Activated CD8-positive, alpha-beta memory T cell treated with anti-CD3 and anti-CD28 coated beads, Interleukin-2, amount 50 U/mL, for 24 hours (primary cell): ENCODE data around the gene ZC2HC1C.
"Not testable (repeated sequence)": the region's sequence is repeated elsewhere in the genome, so short reads cannot be mapped to it uniquely, and the experiment has no call there.

Experiments used
- DNase-seq: peaks from one replicate; pipeline ENCODE4 v3.0.0-alpha.2; 2020; ENCODE audit errors: extremely low read depth

Gene ZC2HC1C

GRCh38 chr14:75053396-75054291 is 15.8 kb upstream of the ZC2HC1C start:
- no peak for DNase-seq

DNA sequence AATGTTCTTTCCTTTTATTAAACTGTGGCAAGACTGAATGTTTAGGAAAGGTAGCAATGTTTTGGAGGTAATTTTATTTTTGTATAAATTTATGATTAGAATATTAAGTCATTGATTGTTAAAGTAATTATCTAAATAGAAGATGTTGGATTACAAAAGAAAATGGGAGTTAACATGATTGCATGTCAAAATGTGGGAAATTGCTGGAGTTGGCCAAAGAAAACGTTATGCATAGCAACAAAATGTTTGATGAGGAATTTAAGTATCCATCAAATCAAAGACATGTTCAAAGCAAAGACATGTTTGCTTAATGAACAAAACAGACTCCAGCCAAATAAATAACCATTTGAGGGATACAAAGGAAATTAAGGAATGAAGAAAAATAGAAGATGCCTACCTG is 15.0 kb upstream of the ZC2HC1C start:
- no peak for DNase-seq

- DNase-seq: no peak
These were observed 9.8 kb upstream of the ZC2HC1C start for GRCh38 chr14:75059642-75060041.

- no peak for DNase-seq
These were observed 9.0 kb upstream of the ZC2HC1C start for GRCh38 chr14:75060420-75060819.

DNA sequence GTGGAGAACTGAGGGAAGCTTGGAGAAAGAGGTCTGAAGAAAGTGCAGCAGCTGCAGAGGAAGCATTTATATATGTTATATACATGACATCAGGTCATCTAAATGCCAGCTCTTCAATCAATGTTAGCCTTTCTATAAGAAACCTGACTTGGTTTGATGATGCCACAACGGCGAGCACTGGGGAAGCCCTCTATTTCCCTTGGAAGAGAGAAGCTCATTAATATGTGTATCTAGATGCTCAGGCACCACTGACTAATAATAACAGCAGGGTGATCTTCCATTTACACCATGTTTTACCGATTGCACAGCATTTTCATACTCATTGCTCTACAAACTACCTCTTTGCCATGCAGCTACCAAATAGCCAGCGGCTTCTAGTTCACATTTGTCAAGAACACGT is 6.4 kb upstream of the ZC2HC1C start:
- DNase-seq: no peak

GRCh38 chr14:75063491-75064204 is 5.8 kb upstream of the ZC2HC1C start, which contains the start of gene ACYP1:
ACYP1 (minus strand) TSS chr14:75064024; CDS start chr14:75063553, 471 bp downstream.
- peak; percentile 76 for DNase-seq

- no peak for DNase-seq
These were observed 5.3 kb upstream of the ZC2HC1C start for GRCh38 chr14:75064205-75064567.

DNA sequence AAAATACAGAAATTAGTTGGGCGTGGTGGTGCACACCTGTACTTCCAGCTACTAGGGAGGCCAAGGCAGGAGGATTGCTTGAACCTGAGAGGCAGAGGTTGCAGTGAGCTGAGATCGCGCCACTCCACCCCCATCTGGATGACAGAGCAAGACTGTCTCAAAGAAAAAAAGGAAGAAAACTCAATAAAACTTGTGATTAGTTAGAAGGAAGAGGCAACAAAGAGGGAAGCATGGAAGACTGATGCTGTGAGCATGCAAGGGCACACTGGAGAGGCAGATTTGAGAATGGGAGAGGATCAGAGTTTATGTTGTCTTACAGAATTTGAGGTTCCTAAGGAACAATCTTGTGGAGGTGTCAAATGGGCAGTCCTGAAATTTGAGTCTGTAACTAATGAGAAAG is 2.8 kb upstream of the ZC2HC1C start:
- DNase-seq: no peak

DNA sequence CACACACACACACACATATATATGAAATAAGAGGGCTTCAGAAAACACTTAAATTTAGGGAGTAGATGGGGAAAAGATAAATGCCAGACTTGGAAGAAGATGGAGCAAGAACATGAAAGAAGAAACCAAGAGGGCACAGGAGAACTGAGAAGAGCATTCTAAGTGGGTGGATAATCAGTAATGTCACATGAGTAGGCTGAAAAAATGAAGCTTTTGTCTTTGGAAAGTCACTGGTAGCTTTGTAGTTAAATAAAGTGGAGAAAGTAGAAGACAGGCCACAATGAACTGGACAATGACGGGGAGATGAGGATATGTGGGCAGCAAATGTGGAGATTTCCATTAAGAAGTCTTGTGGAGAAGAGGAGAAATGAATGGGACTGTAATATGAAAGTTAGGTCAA is 2.2 kb upstream of the ZC2HC1C start:
- no peak for DNase-seq

DNA sequence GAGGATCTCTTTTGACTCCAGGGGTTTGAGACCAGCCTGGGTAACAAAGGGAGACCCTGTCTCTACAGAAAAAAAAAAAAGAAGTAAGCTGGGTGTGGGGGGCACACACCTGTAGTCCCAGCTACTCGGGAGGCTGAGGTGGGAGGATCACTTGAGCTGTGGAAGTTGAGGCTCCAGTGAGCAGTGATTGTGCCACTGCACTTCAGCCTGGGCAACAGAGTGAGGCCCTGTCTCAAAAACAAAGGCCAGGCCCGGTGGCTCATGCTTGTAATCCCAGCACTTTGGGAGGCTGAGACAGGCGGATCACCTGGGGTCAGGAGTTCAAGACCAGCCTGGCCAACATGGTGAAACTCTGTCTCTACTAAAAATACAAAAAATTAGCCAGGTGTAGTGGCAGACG is 1.7 kb upstream of the ZC2HC1C start:
- not testable (repeated sequence) for DNase-seq

DNA sequence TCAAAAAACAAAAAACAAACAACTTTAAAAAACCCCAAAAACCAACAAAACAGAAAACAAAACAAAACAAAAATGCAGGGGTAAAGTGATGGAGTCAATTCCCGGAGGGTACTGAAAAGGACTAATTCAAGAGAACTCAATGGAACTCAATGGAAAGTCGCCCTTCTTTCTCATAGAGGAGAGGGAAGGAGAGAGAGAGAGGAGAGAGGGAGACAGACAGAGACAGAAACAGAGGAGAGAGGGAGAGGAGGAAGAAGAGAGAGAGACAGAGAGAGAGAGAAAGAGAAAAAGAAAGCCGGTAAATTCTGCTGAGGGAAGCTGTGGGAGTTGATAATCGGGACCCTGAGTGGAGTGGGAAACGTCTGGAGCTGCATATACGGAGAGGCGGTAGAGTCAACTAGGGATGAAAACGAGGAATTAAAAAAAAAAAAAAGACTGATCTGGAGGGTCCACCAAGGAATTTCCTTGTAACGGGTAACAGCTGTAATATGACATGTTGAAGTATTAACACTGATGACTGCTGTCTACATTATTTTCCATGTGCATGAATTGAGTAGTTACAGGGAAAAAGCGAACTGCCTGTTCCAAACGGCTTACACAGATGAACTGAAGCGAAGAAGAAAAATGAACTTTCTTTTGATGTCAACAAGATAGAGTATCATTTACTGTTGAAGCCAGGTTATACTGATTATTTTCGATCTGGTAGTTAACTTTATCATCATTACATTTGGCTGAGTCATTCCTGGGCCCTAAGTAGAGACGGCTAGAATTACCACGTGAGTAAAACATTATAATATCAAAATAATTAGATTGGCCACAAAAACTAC is 934 bp upstream of the ZC2HC1C start:
- DNase-seq: no peak

GRCh38 chr14:75069811-75070145 is 337 bp downstream of the ZC2HC1C start:
- no peak for DNase-seq

GRCh38 chr14:75070383-75070782 is 942 bp downstream of the ZC2HC1C start:
- DNase-seq: no peak

- no peak for DNase-seq
These were observed 8.4 kb downstream of the ZC2HC1C start for GRCh38 chr14:75077794-75078193.

DNA sequence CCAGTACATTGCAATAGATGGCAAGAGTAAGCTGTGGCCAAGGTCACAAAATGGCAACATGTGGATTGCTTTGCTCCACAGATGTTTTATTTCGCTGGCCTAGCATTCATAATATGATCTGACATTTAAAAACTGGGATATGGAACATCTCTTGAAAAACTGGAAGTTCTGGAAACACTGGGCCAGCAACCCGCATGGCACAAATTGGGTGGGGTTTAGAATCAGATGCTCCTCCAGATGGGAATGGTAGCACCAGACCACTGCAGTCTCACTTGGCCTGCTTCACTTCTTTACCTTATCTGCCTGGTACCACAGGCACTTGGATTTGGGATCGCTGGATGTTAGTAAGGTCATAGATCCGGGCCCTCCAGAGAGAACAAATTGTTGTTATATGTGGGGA is 10.1 kb downstream of the ZC2HC1C start:
- no peak for DNase-seq

GRCh38 chr14:75081660-75082229 is 12.3 kb downstream of the ZC2HC1C start:
- no peak for DNase-seq

DNA sequence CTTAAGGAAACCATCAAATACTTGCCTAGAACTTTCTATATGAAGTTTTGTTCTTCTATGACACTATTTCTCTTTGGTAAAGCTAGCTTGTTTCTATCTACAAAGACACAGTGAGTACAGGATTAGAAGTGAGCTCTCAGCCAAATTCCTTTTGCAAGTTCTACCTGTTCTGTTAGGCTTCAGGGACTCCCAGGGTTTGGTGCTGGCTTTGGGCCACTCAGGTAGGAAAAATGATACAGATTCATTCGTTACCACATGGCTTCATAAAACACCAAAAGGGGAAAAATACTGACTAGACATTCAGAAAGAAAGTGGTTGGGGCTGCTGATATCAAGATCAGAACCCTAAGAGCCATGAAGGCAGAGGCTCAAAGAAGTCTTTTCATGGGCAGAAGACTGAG is 13.8 kb downstream of the ZC2HC1C start:
- DNase-seq: no peak

- no peak for DNase-seq
These were observed 15.1 kb downstream of the ZC2HC1C start for GRCh38 chr14:75084513-75084912.

GRCh38 chr14:75088153-75088552 is 18.7 kb downstream of the ZC2HC1C start:
- DNase-seq: no peak

GRCh38 chr14:75088566-75089373 is 19.3 kb downstream of the ZC2HC1C start:
- DNase-seq: no peak

DNA sequence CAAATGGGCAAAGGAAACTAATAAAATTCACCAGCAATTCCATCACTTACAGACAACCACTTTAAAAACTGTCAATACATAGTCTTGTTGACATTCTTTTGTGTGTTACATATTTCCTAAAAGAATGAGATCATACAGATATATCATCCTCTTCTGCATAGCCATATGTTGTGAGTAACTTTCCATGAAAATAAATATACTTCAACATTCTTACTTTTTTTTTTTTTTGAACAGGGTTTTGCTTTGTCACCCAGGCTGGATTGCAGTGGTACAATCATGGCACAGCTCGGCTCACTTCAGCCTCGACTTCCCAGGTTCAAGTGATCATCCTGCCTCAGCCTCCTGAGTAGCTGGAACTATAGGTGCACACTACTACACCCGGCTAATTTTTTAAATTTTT is 20.9 kb downstream of the ZC2HC1C start:
- DNase-seq: no peak
